ENCODE results near the gene HSPA12B. TPM values are rescaled to one million over a fixed set of nuclear protein-coding genes. Genes with fewer than 3 reads are reported as not detected.

HSPA12B gene
- total RNA-seq, 2 experiments from 2014 or later, result not detected

DNA sequence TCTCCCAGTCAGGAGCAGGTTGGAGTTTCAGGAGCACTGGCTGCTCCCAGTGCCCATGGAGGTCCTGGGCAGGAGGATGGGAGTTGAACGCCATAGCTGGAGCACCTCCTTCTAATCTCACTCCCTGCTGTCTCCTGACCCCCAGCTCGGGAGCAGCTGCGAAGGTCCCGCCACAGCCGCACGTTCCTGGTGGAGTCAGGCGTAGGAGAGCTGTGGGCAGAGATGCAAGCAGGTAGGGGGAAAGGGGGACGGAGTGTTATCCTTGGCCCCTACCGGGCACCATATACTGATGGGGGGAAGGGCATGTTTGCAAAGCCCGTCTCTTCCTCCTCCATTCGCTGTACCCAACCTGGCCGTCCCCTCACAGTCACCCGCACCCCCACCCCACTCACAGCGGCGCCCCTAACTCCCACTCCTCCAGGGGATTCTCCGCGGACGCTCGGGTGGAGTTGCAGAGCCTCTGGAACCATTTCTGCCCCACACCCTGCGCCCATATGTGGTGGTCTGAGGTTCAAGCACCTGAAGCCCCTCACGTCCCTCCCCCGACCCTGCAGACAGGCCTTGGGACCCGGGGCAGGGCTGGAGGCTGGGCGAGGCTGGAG is 16.7 kb downstream of the HSPA12B start:
- H3K27me3 Mint-ChIP-seq, result no peaks in the 10 kb centered on the region
- H3K4me1 Mint-ChIP-seq, result peaks cover 29% of the 10 kb centered on the region
- H3K9me3 Mint-ChIP-seq, result no peaks in the 10 kb centered on the region
- DNase-seq, result no peak
- no peak overlapping the region for H3K27ac Mint-ChIP-seq
- no peak overlapping the region for H3K4me3 Mint-ChIP-seq
- CTCF ChIA-PET, result interaction anchor here (0.6 to 7.0 kb wide), 5 partner anchors 8 to 192 kb away, joined by 3 to 28 read pairs (median 6); partner anchors contain the start of gene ADISSP
- POLR2A ChIA-PET, result no interaction called here
- no peaks in the 10 kb centered on the region for H3K36me3 Mint-ChIP-seq (ENCODE audit: low read depth)

GRCh38 chr20:3749689-3750531 is 17.4 kb downstream of the HSPA12B start:
- peak; percentile 36 for DNase-seq
- Mint-ChIP-seq H3K27ac (no peak overlapping the region), H3K9me3 (no peaks in the 10 kb centered on the region), H3K36me3 (ENCODE audit: low read depth) (no peaks in the 10 kb centered on the region), H3K27me3 (no peaks in the 10 kb centered on the region), H3K4me1 (peaks cover 23% of the 10 kb centered on the region), H3K4me3 (no peak overlapping the region)
- POLR2A ChIA-PET, result no interaction called here
- CTCF ChIA-PET, result interaction anchor here (0.5 to 7.0 kb wide), 6 partner anchors 9 to 335 kb away, joined by 3 to 28 read pairs (median 3); partner anchors contain the start of gene ADISSP

GRCh38 chr20:3751305-3751674 is 18.8 kb downstream of the HSPA12B start:
- no peak for DNase-seq
- H3K36me3 Mint-ChIP-seq (ENCODE audit: low read depth), result no peaks in the 10 kb centered on the region
- H3K4me3 Mint-ChIP-seq, result peak overlapping the region; percentile 25
- no peaks in the 10 kb centered on the region for H3K9me3 Mint-ChIP-seq
- H3K4me1 Mint-ChIP-seq, result peaks cover 14% of the 10 kb centered on the region
- H3K27me3 Mint-ChIP-seq, result no peaks in the 10 kb centered on the region
- ChIA-PET POLR2A (no interaction called here), CTCF (interaction anchor here (0.9 to 7.0 kb wide), 8 partner anchors 11 to 342 kb away, joined by 3 to 28 read pairs (median 3); partner anchors contain the start of gene ADISSP)
- no peak overlapping the region for H3K27ac Mint-ChIP-seq

- Mint-ChIP-seq H3K27me3 (no peaks in the 10 kb centered on the region), H3K4me3 (peak overlapping the region; percentile 63), H3K9me3 (no peaks in the 10 kb centered on the region), H3K36me3 (ENCODE audit: low read depth) (no peaks in the 10 kb centered on the region), H3K27ac (peak overlapping the region; percentile 44), H3K4me1 (peaks cover 14% of the 10 kb centered on the region)
- POLR2A ChIA-PET, result interaction anchor here (0.6 kb wide), 1 partner anchor 15 kb away, joined by 3 read pairs; the partner anchor contains the start of gene ADISSP
- CTCF ChIA-PET, result interaction anchor here (0.9 to 7.0 kb wide), 7 partner anchors 13 to 341 kb away, joined by 3 to 28 read pairs (median 3); partner anchors contain the start of gene ADISSP
- peak; percentile 71 for DNase-seq
These were observed 19.3 kb downstream of the HSPA12B start for GRCh38 chr20:3751675-3752385.

DNA sequence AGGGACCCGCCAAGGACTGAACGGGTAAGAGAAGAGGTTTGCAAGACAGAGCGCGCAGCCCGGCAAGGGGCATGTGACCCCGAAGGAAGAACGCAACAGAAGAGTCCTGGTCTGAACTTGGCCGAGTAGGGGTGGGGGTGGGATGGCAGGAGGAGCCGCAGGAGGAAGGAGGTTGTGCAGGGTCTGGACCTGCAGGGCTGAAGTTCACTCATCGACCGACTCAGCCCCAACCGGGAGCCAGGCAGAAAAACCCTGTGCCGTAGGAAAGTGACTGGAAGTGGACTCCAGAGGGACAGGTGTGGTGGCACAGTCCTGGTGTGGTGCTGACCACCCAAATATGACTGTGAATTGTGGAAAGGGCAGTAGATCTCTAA is 19.9 kb downstream of the HSPA12B start:
- ChIA-PET CTCF (interaction anchor here (0.7 to 7.0 kb wide), 9 partner anchors 16 to 180 kb away, joined by 3 to 28 read pairs (median 4); partner anchors contain the start of genes ADISSP, AP5S1 and CENPB), POLR2A (interaction anchor here (0.6 kb wide), 1 partner anchor 15 kb away, joined by 3 read pairs; the partner anchor contains the start of gene ADISSP)
- Mint-ChIP-seq H3K27ac (peak overlapping the region; percentile 44), H3K4me3 (peak overlapping the region; percentile 63), H3K4me1 (peaks cover 14% of the 10 kb centered on the region), H3K9me3 (no peaks in the 10 kb centered on the region), H3K27me3 (no peaks in the 10 kb centered on the region), H3K36me3 (ENCODE audit: low read depth) (peaks cover 2% of the 10 kb centered on the region)
- no peak for DNase-seq

DNA sequence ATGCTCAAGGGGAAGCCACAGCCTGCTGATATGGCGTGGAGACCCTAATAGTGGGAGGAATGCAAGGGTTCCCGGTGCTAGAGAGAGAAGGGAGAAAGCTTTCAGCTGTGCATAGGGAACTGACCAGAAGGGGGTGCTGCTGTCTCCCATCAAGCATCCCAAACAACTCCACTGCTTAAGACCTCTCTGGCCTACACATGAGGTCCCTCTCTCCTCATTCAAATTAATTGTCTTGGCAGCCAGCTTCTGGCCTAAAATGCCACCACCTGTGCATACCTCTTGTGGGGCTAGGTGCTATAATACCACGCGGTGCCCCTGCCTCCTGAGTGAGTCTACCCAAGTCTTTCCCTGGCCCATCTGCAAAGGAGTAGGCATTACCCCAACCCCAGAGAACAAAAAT is 20.6 kb downstream of the HSPA12B start:
- Mint-ChIP-seq H3K27me3 (no peaks in the 10 kb centered on the region), H3K9me3 (no peaks in the 10 kb centered on the region), H3K4me1 (peaks cover 14% of the 10 kb centered on the region), H3K27ac (no peak overlapping the region), H3K36me3 (ENCODE audit: low read depth) (peaks cover 7% of the 10 kb centered on the region), H3K4me3 (no peak overlapping the region)
- CTCF ChIA-PET, result interaction anchor here (0.5 to 7.0 kb wide), 13 partner anchors 9 to 343 kb away, joined by 3 to 28 read pairs (median 4); partner anchors contain the start of genes ADISSP, AP5S1 and CENPB
- POLR2A ChIA-PET, result no interaction called here
- peak; percentile 67 for DNase-seq

- no peak overlapping the region for H3K27ac Mint-ChIP-seq
- no peaks in the 10 kb centered on the region for H3K27me3 Mint-ChIP-seq
- ChIA-PET POLR2A (no interaction called here), CTCF (interaction anchor here (0.6 to 7.0 kb wide), 11 partner anchors 8 to 319 kb away, joined by 3 to 28 read pairs (median 5); partner anchors contain the start of genes ADISSP, AP5S1 and CENPB)
- H3K36me3 Mint-ChIP-seq (ENCODE audit: low read depth), result peaks cover 9% of the 10 kb centered on the region
- DNase-seq, result no peak
- no peaks in the 10 kb centered on the region for H3K9me3 Mint-ChIP-seq
- peaks cover 14% of the 10 kb centered on the region for H3K4me1 Mint-ChIP-seq
- no peak overlapping the region for H3K4me3 Mint-ChIP-seq
These were observed 21.2 kb downstream of the HSPA12B start for GRCh38 chr20:3753501-3754275.

DNA sequence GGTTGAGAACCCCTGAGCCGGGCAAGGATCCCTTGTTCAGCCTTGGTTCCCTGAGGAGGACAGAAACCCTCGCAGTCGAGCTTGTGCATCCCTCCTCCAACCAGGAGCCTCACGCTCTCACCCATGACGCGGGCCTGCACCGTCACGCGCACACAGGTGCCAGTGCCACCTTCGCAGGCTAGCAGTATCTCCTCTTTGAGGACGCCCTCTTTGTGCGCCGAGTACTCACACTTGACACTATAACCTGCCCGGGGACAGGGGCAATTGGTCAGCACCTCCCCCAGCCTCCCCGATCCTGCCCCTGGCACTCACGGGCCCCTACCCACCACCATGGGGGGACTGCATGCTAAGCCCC is 21.8 kb downstream of the HSPA12B start:
- peaks cover 14% of the 10 kb centered on the region for H3K4me1 Mint-ChIP-seq
- CTCF ChIA-PET, result interaction anchor here (0.9 to 7.0 kb wide), 5 partner anchors 8 to 66 kb away, joined by 3 to 28 read pairs (median 5); partner anchors contain the start of genes ADISSP and AP5S1
- H3K27ac Mint-ChIP-seq, result no peak overlapping the region
- H3K27me3 Mint-ChIP-seq, result no peaks in the 10 kb centered on the region
- no peak for DNase-seq
- no peaks in the 10 kb centered on the region for H3K9me3 Mint-ChIP-seq
- H3K4me3 Mint-ChIP-seq, result no peak overlapping the region
- peaks cover 9% of the 10 kb centered on the region for H3K36me3 Mint-ChIP-seq (ENCODE audit: low read depth)
- POLR2A ChIA-PET, result no interaction called here

GRCh38 chr20:3755269-3755668 is 22.8 kb downstream of the HSPA12B start:
- ChIA-PET POLR2A (interaction anchor here (0.6 kb wide), 1 partner anchor 250 kb away, joined by 3 read pairs; no protein-coding TSS in a partner anchor), CTCF (interaction anchor here (0.7 to 7.0 kb wide), 3 partner anchors 9 to 65 kb away, joined by 3 to 28 read pairs (median 4); partner anchors contain the start of genes ADISSP and AP5S1)
- DNase-seq, result no peak
- Mint-ChIP-seq H3K36me3 (ENCODE audit: low read depth) (peaks cover 9% of the 10 kb centered on the region), H3K4me1 (peaks cover 14% of the 10 kb centered on the region), H3K27me3 (no peaks in the 10 kb centered on the region), H3K27ac (no peak overlapping the region), H3K9me3 (no peaks in the 10 kb centered on the region), H3K4me3 (no peak overlapping the region)

GRCh38 chr20:3755814-3756480 is 23.5 kb downstream of the HSPA12B start:
- ChIA-PET POLR2A (interaction anchor here (0.6 kb wide), 1 partner anchor 249 kb away, joined by 3 read pairs; no protein-coding TSS in a partner anchor), CTCF (interaction anchor here (1.2 to 7.0 kb wide), 4 partner anchors 12 to 64 kb away, joined by 3 to 28 read pairs (median 6); partner anchors contain the start of gene ADISSP)
- DNase-seq, result no peak
- Mint-ChIP-seq H3K4me1 (peaks cover 11% of the 10 kb centered on the region), H3K27me3 (no peaks in the 10 kb centered on the region), H3K4me3 (no peak overlapping the region), H3K9me3 (no peaks in the 10 kb centered on the region), H3K36me3 (ENCODE audit: low read depth) (peaks cover 9% of the 10 kb centered on the region), H3K27ac (no peak overlapping the region)

DNA sequence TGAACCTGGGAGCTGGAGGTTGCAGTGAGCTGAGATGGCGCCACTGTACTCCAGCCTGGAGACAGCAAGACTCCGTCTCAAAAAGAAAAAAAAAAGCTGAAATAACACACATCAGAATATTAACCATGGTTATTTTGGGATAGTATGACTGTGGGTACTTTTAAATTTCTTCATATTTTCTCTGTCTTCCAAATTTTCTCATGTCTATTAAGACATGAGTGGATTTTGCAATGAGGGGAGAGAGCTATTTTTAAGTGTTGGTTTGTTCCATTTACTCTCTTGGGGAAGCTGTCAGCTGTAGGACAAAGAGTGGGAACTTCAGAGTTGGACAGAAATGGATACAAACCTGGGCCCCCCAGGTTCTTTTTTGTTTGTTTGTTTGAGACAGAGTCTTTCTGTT is 24.8 kb downstream of the HSPA12B start:
- peaks cover 7% of the 10 kb centered on the region for H3K4me1 Mint-ChIP-seq
- peaks cover 12% of the 10 kb centered on the region for H3K36me3 Mint-ChIP-seq (ENCODE audit: low read depth)
- no peak overlapping the region for H3K4me3 Mint-ChIP-seq
- DNase-seq, result no peak
- CTCF ChIA-PET, result interaction anchor here (0.6 to 2.0 kb wide), 6 partner anchors 9 to 312 kb away, joined by 3 to 6 read pairs (median 4); partner anchors contain the start of gene ADISSP
- H3K27ac Mint-ChIP-seq, result no peak overlapping the region
- no peaks in the 10 kb centered on the region for H3K9me3 Mint-ChIP-seq
- POLR2A ChIA-PET, result no interaction called here
- H3K27me3 Mint-ChIP-seq, result no peaks in the 10 kb centered on the region
